ENCODE measurements around the gene TBCK.
A peak's percentile ranks its signal among the peaks of the same experiment; 100 is the strongest.

GRCh38 chr4:105991726-105992125 is 324.3 kb downstream of the TBCK start:
- no peak for TF ChIP-seq REST (IDR thresholded peaks at IDR 0.05; ENCODE audit: unreplicated experiment)
- no peak for TF ChIP-seq POLR2AphosphoS5 (IDR thresholded peaks at IDR 0.05; ENCODE audit: low read depth)
- TF ChIP-seq, protein P1, sequence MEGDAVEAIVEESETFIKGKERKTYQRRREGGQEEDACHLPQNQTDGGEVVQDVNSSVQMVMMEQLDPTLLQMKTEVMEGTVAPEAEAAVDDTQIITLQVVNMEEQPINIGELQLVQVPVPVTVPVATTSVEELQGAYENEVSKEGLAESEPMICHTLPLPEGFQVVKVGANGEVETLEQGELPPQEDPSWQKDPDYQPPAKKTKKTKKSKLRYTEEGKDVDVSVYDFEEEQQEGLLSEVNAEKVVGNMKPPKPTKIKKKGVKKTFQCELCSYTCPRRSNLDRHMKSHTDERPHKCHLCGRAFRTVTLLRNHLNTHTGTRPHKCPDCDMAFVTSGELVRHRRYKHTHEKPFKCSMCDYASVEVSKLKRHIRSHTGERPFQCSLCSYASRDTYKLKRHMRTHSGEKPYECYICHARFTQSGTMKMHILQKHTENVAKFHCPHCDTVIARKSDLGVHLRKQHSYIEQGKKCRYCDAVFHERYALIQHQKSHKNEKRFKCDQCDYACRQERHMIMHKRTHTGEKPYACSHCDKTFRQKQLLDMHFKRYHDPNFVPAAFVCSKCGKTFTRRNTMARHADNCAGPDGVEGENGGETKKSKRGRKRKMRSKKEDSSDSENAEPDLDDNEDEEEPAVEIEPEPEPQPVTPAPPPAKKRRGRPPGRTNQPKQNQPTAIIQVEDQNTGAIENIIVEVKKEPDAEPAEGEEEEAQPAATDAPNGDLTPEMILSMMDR (conservative IDR thresholded peaks at IDR 0.05; ENCODE audit: low read depth in 2 of 2): peak in 1 of 2 experiments; percentile 32; a peak in 2 of 4 replicates
- TF ChIP-seq, protein P2, sequence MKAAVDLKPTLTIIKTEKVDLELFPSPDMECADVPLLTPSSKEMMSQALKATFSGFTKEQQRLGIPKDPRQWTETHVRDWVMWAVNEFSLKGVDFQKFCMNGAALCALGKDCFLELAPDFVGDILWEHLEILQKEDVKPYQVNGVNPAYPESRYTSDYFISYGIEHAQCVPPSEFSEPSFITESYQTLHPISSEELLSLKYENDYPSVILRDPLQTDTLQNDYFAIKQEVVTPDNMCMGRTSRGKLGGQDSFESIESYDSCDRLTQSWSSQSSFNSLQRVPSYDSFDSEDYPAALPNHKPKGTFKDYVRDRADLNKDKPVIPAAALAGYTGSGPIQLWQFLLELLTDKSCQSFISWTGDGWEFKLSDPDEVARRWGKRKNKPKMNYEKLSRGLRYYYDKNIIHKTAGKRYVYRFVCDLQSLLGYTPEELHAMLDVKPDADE (IDR thresholded peaks at IDR 0.05): no peak
- TF ChIP-seq EZH2 (IDR thresholded peaks at IDR 0.05; ENCODE audit: low read depth, unreplicated experiment): no peak
- TF ChIP-seq EZH2phosphoT487 (IDR thresholded peaks at IDR 0.05; ENCODE audit: unreplicated experiment): no peak
- no peak for TF ChIP-seq JUNB (IDR thresholded peaks at IDR 0.05; ENCODE audit: unreplicated experiment)
- TF ChIP-seq CREB1 (CRISPR knock-in tag; IDR thresholded peaks at IDR 0.05; ENCODE audit: low read depth): no peak
- no peak for TF ChIP-seq STAT1 (IDR thresholded peaks at IDR 0.05; ENCODE audit: unreplicated experiment)
- no peak for TF ChIP-seq NANOG (IDR thresholded peaks at IDR 0.05; ENCODE audit: borderline replicate concordance)
- TF ChIP-seq, protein P3, sequence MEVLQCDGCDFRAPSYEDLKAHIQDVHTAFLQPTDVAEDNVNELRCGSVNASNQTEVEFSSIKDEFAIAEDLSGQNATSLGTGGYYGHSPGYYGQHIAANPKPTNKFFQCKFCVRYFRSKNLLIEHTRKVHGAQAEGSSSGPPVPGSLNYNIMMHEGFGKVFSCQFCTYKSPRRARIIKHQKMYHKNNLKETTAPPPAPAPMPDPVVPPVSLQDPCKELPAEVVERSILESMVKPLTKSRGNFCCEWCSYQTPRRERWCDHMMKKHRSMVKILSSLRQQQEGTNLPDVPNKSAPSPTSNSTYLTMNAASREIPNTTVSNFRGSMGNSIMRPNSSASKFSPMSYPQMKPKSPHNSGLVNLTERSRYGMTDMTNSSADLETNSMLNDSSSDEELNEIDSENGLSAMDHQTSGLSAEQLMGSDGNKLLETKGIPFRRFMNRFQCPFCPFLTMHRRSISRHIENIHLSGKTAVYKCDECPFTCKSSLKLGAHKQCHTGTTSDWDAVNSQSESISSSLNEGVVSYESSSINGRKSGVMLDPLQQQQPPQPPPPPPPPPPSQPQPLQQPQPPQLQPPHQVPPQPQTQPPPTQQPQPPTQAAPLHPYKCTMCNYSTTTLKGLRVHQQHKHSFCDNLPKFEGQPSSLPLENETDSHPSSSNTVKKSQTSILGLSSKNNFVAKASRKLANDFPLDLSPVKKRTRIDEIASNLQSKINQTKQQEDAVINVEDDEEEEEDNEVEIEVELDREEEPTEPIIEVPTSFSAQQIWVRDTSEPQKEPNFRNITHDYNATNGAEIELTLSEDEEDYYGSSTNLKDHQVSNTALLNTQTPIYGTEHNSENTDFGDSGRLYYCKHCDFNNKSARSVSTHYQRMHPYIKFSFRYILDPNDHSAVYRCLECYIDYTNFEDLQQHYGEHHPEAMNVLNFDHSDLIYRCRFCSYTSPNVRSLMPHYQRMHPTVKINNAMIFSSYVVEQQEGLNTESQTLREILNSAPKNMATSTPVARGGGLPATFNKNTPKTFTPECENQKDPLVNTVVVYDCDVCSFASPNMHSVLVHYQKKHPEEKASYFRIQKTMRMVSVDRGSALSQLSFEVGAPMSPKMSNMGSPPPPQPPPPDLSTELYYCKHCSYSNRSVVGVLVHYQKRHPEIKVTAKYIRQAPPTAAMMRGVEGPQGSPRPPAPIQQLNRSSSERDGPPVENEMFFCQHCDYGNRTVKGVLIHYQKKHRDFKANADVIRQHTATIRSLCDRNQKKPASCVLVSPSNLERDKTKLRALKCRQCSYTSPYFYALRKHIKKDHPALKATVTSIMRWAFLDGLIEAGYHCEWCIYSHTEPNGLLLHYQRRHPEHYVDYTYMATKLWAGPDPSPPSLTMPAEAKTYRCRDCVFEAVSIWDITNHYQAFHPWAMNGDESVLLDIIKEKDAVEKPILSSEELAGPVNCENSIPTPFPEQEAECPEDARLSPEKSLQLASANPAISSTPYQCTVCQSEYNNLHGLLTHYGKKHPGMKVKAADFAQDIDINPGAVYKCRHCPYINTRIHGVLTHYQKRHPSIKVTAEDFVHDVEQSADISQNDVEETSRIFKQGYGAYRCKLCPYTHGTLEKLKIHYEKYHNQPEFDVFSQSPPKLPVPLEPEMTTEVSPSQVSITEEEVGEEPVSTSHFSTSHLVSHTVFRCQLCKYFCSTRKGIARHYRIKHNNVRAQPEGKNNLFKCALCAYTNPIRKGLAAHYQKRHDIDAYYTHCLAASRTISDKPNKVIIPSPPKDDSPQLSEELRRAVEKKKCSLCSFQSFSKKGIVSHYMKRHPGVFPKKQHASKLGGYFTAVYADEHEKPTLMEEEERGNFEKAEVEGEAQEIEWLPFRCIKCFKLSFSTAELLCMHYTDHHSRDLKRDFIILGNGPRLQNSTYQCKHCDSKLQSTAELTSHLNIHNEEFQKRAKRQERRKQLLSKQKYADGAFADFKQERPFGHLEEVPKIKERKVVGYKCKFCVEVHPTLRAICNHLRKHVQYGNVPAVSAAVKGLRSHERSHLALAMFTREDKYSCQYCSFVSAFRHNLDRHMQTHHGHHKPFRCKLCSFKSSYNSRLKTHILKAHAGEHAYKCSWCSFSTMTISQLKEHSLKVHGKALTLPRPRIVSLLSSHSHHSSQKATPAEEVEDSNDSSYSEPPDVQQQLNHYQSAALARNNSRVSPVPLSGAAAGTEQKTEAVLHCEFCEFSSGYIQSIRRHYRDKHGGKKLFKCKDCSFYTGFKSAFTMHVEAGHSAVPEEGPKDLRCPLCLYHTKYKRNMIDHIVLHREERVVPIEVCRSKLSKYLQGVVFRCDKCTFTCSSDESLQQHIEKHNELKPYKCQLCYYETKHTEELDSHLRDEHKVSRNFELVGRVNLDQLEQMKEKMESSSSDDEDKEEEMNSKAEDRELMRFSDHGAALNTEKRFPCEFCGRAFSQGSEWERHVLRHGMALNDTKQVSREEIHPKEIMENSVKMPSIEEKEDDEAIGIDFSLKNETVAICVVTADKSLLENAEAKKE (CRISPR knock-in tag; IDR thresholded peaks at IDR 0.05): no peak
- TF ChIP-seq ZNF331 (CRISPR knock-in tag; IDR thresholded peaks at IDR 0.05; ENCODE audit: low read depth): no peak

Measured in GM23338 (cell line).